OCI-LY3 (cell line): ENCODE data around the gene ARHGAP29.

Source experiments
- H2AFZ ChIP-seq: fragments of 200-600, 300-600 bp; shearing (Covaris generic); 2 replicates; pipeline ENCODE4 v1.6.0; 2014; ENCODE audit warnings: antibody characterized with exemption, low read depth, low read length
- H3K27ac ChIP-seq: fragments of 200-600, 300-600 bp; sonication (generic); 2 replicates; pipeline ENCODE4 v1.5.1; 2014; ENCODE audit warnings: mild to moderate bottlenecking, low read length, moderate library complexity, mixed read lengths
- H3K27me3 ChIP-seq: fragments of 200-600, 300-600 bp; sonication (generic); 2 replicates; pipeline ENCODE4 v1.6.1; 2014; ENCODE audit warnings: low read depth, low read length, mixed read lengths
- H3K36me3 ChIP-seq: fragments of 200-600, 300-600 bp; sonication (generic); replicated peaks from 2 replicates; pipeline ENCODE3; 2014; ENCODE audit warnings: low read depth, low read length, mixed read lengths
- H3K4me1 ChIP-seq: fragments of 300-600, 200-600 bp; sonication (generic); 2 replicates; pipeline ENCODE4 v1.6.1; 2014; ENCODE audit warnings: low read length, mixed read lengths
- H3K4me2 ChIP-seq: fragments of 200-600, 300-600 bp; sonication (generic); 2 replicates; pipeline ENCODE4 v1.6.1; 2014; ENCODE audit warnings: low read length, mixed read lengths
- H3K4me3 ChIP-seq: fragments of 300-600, 200-600 bp; sonication (generic); 2 replicates; pipeline ENCODE4 v1.5.1; 2014; ENCODE audit warnings: antibody characterized with exemption, mild to moderate bottlenecking, low read length, moderate library complexity
- H3K79me2 ChIP-seq: fragments of 300-600, 200-600 bp; shearing (Covaris generic); 2 replicates; pipeline ENCODE4 v1.6.1; 2014; ENCODE audit warnings: mild to moderate bottlenecking, low read length, mixed read lengths
- H3K9ac ChIP-seq: fragments of 300-600, 200-600 bp; shearing (Covaris generic); 2 replicates; pipeline ENCODE4 v1.6.0; 2014; ENCODE audit warnings: mild to moderate bottlenecking, low read length, moderate library complexity
- H3K9me3 ChIP-seq: fragments of 200-600, 300-600 bp; shearing (Covaris generic); 2 replicates; pipeline ENCODE4 v1.6.1; 2014; ENCODE audit warnings: low read length, mixed read lengths; ENCODE audit not compliant: insufficient read depth
- H4K20me1 ChIP-seq: fragments of 200-600, 300-600 bp; sonication (generic); 2 replicates; pipeline ENCODE4 v1.6.1; 2016; ENCODE audit warnings: low read length, mixed read lengths; ENCODE audit not compliant: insufficient read depth
- EZH2phosphoT487 ChIP-seq: fragments of 200-600 bp; shearing (Covaris generic); IDR thresholded peaks from 2 replicates; pipeline ENCODE4 v1.6.1; 2018; ENCODE audit warnings: antibody characterized with exemption, mixed run types, low read depth
- TF ChIP-seq, protein P1 (sequence below): fragments of 200-600, 300-600 bp; sonication (generic); IDR thresholded peaks from 2 replicates; pipeline ENCODE4 v1.5.1; 2014; ENCODE audit warnings: antibody characterized with exemption, low read length, low read depth

ARHGAP29 gene

DNA sequence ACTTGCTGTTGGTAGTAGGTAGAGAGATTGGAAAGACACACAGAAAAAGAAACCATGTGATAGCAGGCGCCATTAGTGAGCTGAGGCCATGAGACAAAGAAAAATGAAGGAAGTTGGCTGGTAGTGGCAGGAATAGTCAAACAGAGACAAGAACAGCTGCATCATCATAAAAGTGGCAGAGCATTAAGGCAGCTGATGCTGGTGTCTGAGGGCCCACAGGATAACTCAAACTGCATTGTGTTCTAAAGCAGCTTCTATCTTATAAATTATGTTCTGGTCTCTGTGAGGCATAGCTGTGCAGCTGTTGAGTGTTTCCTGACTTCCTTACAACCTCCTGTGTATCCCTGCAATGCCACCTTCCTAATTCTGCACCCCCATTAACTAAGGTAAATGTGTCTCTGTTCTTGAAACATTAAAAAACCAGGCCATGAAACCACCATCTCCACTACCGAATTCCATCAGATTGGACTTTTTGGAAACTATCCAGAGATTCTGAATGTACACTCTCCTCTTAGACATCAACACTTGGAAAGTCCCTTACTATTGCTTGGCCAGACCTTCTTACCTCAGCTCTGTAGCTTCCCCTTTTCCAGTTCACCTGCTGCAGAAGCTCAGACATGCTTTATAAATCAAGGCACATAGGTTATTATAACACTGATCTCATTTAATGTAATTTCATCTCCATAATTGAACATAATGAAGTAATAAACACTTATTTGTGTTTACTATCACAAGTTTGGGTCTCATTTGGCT, 23.4 kb upstream of the ARHGAP29 start:
- no peak overlapping the region for H3K9ac ChIP-seq
- TF ChIP-seq, protein P1, sequence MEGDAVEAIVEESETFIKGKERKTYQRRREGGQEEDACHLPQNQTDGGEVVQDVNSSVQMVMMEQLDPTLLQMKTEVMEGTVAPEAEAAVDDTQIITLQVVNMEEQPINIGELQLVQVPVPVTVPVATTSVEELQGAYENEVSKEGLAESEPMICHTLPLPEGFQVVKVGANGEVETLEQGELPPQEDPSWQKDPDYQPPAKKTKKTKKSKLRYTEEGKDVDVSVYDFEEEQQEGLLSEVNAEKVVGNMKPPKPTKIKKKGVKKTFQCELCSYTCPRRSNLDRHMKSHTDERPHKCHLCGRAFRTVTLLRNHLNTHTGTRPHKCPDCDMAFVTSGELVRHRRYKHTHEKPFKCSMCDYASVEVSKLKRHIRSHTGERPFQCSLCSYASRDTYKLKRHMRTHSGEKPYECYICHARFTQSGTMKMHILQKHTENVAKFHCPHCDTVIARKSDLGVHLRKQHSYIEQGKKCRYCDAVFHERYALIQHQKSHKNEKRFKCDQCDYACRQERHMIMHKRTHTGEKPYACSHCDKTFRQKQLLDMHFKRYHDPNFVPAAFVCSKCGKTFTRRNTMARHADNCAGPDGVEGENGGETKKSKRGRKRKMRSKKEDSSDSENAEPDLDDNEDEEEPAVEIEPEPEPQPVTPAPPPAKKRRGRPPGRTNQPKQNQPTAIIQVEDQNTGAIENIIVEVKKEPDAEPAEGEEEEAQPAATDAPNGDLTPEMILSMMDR, result no peak
- TF ChIP-seq EZH2phosphoT487, result no peak
- no peaks in the 10 kb centered on the region for H3K79me2 ChIP-seq
- peaks cover 14% of the 10 kb centered on the region for H3K4me1 ChIP-seq
- no peak overlapping the region for H3K27ac ChIP-seq
- H3K4me2 ChIP-seq, result peak overlapping the region; percentile 28
- no peaks in the 10 kb centered on the region for H4K20me1 ChIP-seq
- H3K4me3 ChIP-seq, result no peak overlapping the region
- H3K27me3 ChIP-seq, result no peaks in the 10 kb centered on the region
- no peaks in the 10 kb centered on the region for H3K9me3 ChIP-seq
- no peaks in the 10 kb centered on the region for H3K36me3 ChIP-seq
- peak overlapping the region; percentile 65; the same call in 1 of the 2 replicates for H2AFZ ChIP-seq

DNA sequence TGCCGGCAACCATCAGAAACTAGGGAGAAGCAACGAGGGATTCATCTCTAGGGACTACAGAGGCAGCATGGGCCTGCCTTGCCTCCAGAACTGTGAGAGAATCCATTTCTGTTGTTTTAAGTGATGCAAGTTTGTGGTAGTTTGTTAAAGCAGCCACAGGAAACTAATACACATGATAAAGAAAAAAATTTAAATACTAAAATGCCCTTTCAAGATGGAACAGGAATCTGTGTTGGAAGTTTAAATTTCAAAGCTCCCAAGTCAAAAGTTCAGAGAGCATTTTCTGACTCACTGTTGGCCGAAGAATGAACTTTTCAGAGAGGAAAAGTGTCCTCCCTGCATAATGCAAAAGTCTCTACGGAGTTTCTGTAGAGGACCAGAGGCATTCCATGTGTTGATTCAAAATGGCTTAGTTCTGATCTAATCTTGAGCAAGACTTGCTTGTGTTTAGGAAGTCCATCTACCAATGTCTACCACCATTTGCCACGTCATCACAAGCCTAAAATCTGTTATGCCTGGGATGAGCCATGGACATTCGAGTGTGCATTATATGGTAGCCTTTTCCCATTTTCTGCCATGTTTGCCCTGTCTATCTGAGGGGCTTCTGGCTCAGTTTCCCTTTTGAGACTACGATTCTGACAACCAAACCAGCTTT, 22.4 kb upstream of the ARHGAP29 start:
- H3K9ac ChIP-seq, result no peak overlapping the region
- H3K4me3 ChIP-seq, result no peak overlapping the region
- no peaks in the 10 kb centered on the region for H3K27me3 ChIP-seq
- H3K4me1 ChIP-seq, result peaks cover 14% of the 10 kb centered on the region
- H3K27ac ChIP-seq, result no peak overlapping the region
- H4K20me1 ChIP-seq, result no peaks in the 10 kb centered on the region
- H3K9me3 ChIP-seq, result no peaks in the 10 kb centered on the region
- no peak for TF ChIP-seq EZH2phosphoT487
- TF ChIP-seq, protein P1, result no peak
- H2AFZ ChIP-seq, result 0 out of 2 replicates have a peak overlapping the region, but pooled peaks have one; percentile 65
- H3K4me2 ChIP-seq, result no peak overlapping the region
- H3K36me3 ChIP-seq, result no peaks in the 10 kb centered on the region
- H3K79me2 ChIP-seq, result no peaks in the 10 kb centered on the region

DNA sequence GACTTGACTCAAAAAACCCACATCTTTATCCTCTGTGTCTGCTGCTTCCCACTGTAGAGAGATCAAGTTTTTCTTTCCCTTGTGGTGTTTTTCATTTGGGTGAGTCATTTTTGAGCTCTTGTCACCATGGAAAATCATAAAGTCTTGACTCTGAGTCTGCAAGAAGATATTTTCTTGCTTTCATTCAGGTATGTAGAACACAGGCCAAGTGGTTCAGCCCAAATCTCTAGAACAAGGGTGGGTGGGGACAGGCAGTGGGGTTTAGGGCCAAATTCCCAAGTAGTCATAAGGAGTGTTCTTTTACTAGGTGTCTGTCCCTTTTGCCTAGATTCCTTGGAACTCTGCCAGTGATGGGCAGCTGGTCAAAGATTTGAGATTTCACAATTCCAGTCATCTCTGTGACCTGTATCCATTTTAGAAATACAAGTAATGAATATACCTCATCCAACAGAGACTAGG, 21.5 kb upstream of the ARHGAP29 start:
- H3K4me3 ChIP-seq, result no peak overlapping the region
- no peak overlapping the region for H2AFZ ChIP-seq
- H3K4me2 ChIP-seq, result no peak overlapping the region
- H3K9ac ChIP-seq, result no peak overlapping the region
- no peak overlapping the region for H3K27ac ChIP-seq
- TF ChIP-seq, protein P1, result no peak
- no peak for TF ChIP-seq EZH2phosphoT487
- peaks cover 14% of the 10 kb centered on the region for H3K4me1 ChIP-seq
- H4K20me1 ChIP-seq, result no peaks in the 10 kb centered on the region
- H3K27me3 ChIP-seq, result 0 out of 2 replicates have a peak, but pooled peaks cover 5% of the 10 kb centered on the region
- no peaks in the 10 kb centered on the region for H3K36me3 ChIP-seq
- no peaks in the 10 kb centered on the region for H3K79me2 ChIP-seq
- H3K9me3 ChIP-seq, result no peaks in the 10 kb centered on the region

DNA sequence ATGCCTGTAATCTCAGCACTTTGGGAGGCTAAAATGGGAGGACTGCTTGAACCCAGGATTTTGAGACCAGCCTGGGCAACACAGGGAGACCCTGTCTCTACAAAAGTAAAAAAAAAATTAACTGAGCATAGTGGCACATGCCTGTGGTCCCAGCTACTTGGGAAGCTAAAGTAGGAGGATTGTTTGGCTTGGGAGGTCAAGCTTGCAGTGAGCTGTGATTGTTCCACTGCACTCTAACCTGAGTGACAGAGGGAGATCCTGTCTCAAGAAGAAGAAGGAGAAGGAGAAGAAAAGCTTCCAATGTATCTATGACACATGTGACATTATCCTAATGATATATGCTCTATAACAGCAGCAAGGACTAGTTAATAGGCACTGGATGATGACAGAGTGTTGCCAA, 20.1 kb upstream of the ARHGAP29 start:
- Histone ChIP-seq H3K27me3 (0 out of 2 replicates have a peak, but pooled peaks cover 5% of the 10 kb centered on the region), H3K4me3 (no peak overlapping the region), H3K27ac (no peak overlapping the region), H4K20me1 (no peaks in the 10 kb centered on the region), H3K4me1 (peaks cover 14% of the 10 kb centered on the region), H3K4me2 (no peak overlapping the region), H3K9ac (no peak overlapping the region), H3K9me3 (no peaks in the 10 kb centered on the region), H3K79me2 (no peaks in the 10 kb centered on the region), H2AFZ (no peak overlapping the region), H3K36me3 (no peaks in the 10 kb centered on the region)
- TF ChIP-seq EZH2phosphoT487, result no peak
- TF ChIP-seq, protein P1, result no peak
